CD4-positive, alpha-beta memory T cell (primary cell): Measurements from ENCODE around the gene TNNI2. TPM values are rescaled to one million over a fixed set of nuclear protein-coding genes. Genes with fewer than 3 reads are reported as not detected.
"Not testable (repeated sequence)": the region's sequence is repeated elsewhere in the genome, so short reads cannot be mapped to it uniquely, and the experiment has no call there.

ENCODE experiments used
- CTCF ChIA-PET: fragments of 350-600 bp; sonication (Branson Sonifier 250); formaldehyde crosslinking; loops from one replicate; lab custom pipeline; 2021; ENCODE audit warnings: inconsistent platforms; ENCODE audit not compliant: partially characterized antibody; lab: Charles Lee
- POLR2A ChIA-PET: fragments of 350-600 bp; sonication (Branson Sonifier 250); formaldehyde crosslinking; loops from one replicate; lab custom pipeline; 2021; ENCODE audit not compliant: partially characterized antibody; lab: Charles Lee
- DNase-seq, 5 donors: peaks; one replicate each; pipeline versions ENCODE4 v3.0.0 to v3.0.0-alpha.2; 2020 to 2022; ENCODE audit warnings: mixed read lengths in 1 of 5
- H3K27ac ChIP-seq: one replicate; pipeline ENCODE4 v1.7.0; 2013; ENCODE audit warnings: low read depth, low read length
- H3K27me3 ChIP-seq: 2 replicates; pipeline ENCODE4 v1.7.0; 2013; ENCODE audit warnings: mild to moderate bottlenecking, low read length, moderate library complexity; ENCODE audit not compliant: insufficient read depth
- H3K36me3 ChIP-seq: 2 replicates; pipeline ENCODE4 v1.7.0; 2013; ENCODE audit warnings: mild to moderate bottlenecking, low read length, moderate library complexity; ENCODE audit not compliant: insufficient read depth
- H3K4me1 ChIP-seq: 2 replicates; pipeline ENCODE4 v1.7.0; 2013; ENCODE audit warnings: mild to moderate bottlenecking, low read length, moderate library complexity; ENCODE audit not compliant: insufficient read depth
- H3K4me3 ChIP-seq, 2 donors: one replicate each; pipeline ENCODE4 v1.7.0; 2013; ENCODE audit warnings: low read length in 2 of 2, mild to moderate bottlenecking in 1 of 2
- H3K9me3 ChIP-seq, 2 donors: one replicate each; pipeline ENCODE4 v1.7.0; 2013; ENCODE audit warnings: low read length in 2 of 2, control low read depth in 1 of 2; ENCODE audit not compliant: control insufficient read depth in 1 of 2
- H3K27ac Mint-ChIP-seq, 7 donors: one replicate each; pipeline ENCODE4 v1.8.0; 2020 to 2021; ENCODE audit warnings: mixed read lengths in 7 of 7, mild to moderate bottlenecking in 6 of 7, inconsistent platforms in 3 of 7, moderate library complexity in 3 of 7
- H3K27me3 Mint-ChIP-seq, 2 donors: one replicate each; pipeline ENCODE4 v1.8.0; 2020 to 2021; ENCODE audit warnings: mixed read lengths in 2 of 2
- H3K36me3 Mint-ChIP-seq, 2 donors: one replicate each; pipeline ENCODE4 v1.8.0; 2020 to 2021; ENCODE audit warnings: mixed read lengths in 2 of 2, inconsistent platforms in 1 of 2, mild to moderate bottlenecking in 1 of 2
- H3K4me1 Mint-ChIP-seq, 4 donors: one replicate each; pipeline ENCODE4 v1.8.0; 2020 to 2021; ENCODE audit warnings: mixed read lengths in 4 of 4, mild to moderate bottlenecking in 1 of 4
- H3K4me3 Mint-ChIP-seq, 8 donors: one replicate each; pipeline ENCODE4 v1.8.0; 2020 to 2021; ENCODE audit warnings: mixed read lengths in 8 of 8, mild to moderate bottlenecking in 7 of 8, moderate library complexity in 6 of 8, inconsistent platforms in 3 of 8
- H3K9me3 Mint-ChIP-seq, 8 donors: one replicate each; pipeline ENCODE4 v1.8.0; 2020 to 2021; ENCODE audit warnings: mixed read lengths in 8 of 8, mild to moderate bottlenecking in 5 of 8, inconsistent platforms in 3 of 8, moderate library complexity in 1 of 8
- intact Hi-C: fragments of 100-400 bp; cut with micrococcal nuclease; formaldehyde crosslinking; loops from one replicate; pipeline ENCODE4 v1.15.1; 2023
- polyA plus RNA-seq, 2 donors: library from polyadenylated mRNA; unstranded; fragments of 300-500 nt; fragmentation: Illumina TruSeq; gene quantifications; one replicate each; pipeline ENCODE4 v1.2.3, GENCODE V29; 2021
- total RNA-seq, 2 experiments: library from RNA; stranded (reverse); gene quantifications; one replicate each; pipeline ENCODE4 v1.2.3, GENCODE V29; 2021

TNNI2 gene
- total and polyA plus RNA-seq, 4 experiments from 2014 or later, result not detected

DNA sequence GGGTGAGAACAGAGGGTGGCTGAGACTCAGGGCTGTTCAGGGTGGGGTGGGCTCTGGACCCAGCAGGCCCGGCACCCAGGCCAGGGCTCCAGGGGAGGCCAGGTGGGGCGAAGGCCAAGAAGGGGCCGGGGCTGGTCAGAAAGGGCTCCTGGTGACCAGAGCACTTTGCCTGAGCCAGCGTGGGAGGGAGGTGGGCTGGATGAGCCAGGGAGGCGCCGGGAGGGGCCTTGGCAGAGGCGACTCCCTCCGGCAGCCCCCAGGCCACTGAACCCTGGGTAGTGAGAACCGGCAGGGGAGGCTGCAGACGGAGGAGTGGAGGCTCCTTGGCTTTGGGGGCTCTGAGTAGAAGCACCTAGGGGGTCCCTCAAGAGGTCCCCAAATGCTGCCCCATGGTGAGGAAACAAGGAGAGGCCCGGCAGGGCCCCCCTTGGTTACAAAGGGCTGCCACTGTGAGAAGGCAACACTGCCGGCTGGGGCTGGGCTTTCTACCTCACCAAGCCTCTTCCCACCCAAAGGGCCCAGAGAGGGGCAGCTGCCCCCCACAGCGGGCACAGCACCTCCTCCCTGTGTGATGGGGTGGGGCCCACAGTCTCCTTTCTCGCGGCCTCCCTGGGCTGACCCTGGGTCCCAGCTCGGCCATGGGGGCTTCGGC is 35.8 kb downstream of the TNNI2 start:
- intact Hi-C loops, H3K4me3 ChIP-seq, H3K27ac ChIP-seq, H3K36me3 Mint-ChIP-seq, H3K9me3 ChIP-seq, H3K27me3 ChIP-seq, H3K4me3 Mint-ChIP-seq, H3K36me3 ChIP-seq, H3K27me3 Mint-ChIP-seq, H3K27ac Mint-ChIP-seq, H3K9me3 Mint-ChIP-seq: not testable (repeated sequence)
- DNase-seq, result peak in 1 of 5 donors; percentile 32
- peaks cover 20 to 45% (median 34%) of the 10 kb centered on the region in 4 donors for H3K4me1 Mint-ChIP-seq
- ChIA-PET POLR2A (interaction anchor here (0.6 to 12.3 kb wide), 3 partner anchors 23 to 277 kb away, joined by 3 to 189 read pairs (median 3); partner anchors contain the start of gene LSP1), CTCF (interaction anchor here (2.5 kb wide), 1 partner anchor 21 kb away, joined by 7 read pairs; the partner anchor contains the start of gene LSP1)
- H3K4me1 ChIP-seq, result peaks cover 32% of the 10 kb centered on the region

DNA sequence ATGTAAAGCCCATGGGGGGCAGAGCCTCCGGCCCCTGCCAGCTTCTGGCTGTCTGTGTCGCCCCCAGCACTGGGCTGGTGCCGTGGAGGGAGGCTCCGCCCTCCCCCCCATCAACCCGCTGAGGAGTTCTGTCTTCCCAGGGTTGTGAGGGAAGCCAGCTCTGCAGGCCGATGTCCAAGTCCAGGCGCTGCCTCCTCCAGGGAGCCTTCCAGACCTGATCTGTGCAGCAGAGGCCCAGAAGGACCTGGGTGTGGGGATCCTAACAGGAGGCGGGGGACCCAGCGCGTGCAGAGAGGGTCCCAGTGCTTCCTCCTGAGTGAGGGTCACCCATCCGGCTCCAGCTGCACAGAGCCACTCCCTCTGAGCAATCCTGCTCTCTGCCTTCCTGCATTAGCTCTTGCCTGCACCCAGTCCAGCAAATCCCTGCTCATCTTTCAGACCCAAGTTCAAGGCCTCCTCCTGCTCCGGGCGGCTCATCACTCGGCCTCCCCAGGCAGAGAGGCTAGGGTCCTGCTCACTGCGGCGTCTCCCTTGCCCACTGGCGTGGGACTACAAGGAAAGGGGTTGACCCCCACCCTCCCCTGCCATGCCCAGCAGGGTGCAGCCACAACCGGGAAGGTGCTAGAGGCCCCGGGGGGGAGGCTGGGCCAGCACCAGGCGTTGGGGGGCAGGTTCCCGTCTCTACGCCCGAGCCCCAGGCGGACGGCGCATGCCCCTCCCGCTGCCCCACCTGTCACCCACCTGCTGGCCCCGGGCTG is 36.5 kb downstream of the TNNI2 start:
- intact Hi-C loops, result no loop called here
- Mint-ChIP-seq H3K4me3 (no peak overlapping the region), H3K4me1 (peaks cover 18 to 43% (median 31%) of the 10 kb centered on the region in 4 donors), H3K27ac (peak overlapping the region in 5 of 7 donors; percentile 18 to 85 (median 73)), H3K9me3 (peaks cover 0 to 1% (median 0%) of the 10 kb centered on the region in 8 donors), H3K27me3 (no peaks in the 10 kb centered on the region), H3K36me3 (peaks cover 0 to 10% of the 10 kb centered on the region in 2 donors)
- DNase-seq, result peak in 1 of 5 donors; percentile 24
- Histone ChIP-seq H3K27me3 (no peaks in the 10 kb centered on the region), H3K27ac (no peak overlapping the region), H3K9me3 (no peaks in the 10 kb centered on the region), H3K4me1 (peaks cover 30% of the 10 kb centered on the region), H3K36me3 (no peaks in the 10 kb centered on the region), H3K4me3 (no peak overlapping the region)
- ChIA-PET CTCF (interaction anchor here (1.6 to 2.5 kb wide), 2 partner anchors 22 to 181 kb away, joined by 4 to 7 read pairs; partner anchors contain the start of gene LSP1), POLR2A (interaction anchor here (0.6 to 12.3 kb wide), 3 partner anchors 24 to 276 kb away, joined by 3 to 189 read pairs (median 3); partner anchors contain the start of gene LSP1)

DNA sequence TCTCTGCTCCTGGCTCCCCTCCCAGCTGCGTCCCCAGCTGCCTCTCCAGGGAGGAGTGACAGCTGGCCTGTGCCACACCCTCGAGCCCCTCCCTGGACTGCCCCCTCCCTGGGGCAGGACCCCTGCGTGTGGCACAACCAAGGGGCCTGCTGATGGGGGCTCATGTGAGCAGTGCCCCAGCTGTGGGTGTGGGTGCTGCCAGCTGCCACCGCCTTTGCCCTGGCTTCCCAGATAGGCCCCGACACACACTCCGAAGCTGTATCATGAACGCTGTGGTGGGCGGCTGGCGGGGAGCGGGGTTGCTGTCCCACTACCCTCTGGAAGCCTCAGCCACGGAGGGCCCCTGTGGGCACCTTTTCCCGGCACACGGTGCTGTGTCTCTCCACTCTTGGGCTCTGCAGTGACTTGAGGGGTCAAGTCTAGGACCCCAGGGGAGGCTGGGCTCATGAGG is 37.1 kb downstream of the TNNI2 start:
- H3K9me3 Mint-ChIP-seq, H3K36me3 ChIP-seq, H3K4me3 ChIP-seq, H3K27me3 ChIP-seq, H3K4me3 Mint-ChIP-seq, intact Hi-C loops, H3K36me3 Mint-ChIP-seq, H3K27ac ChIP-seq, H3K27me3 Mint-ChIP-seq, H3K9me3 ChIP-seq: not testable (repeated sequence)
- DNase-seq, result peak in 1 of 5 donors; percentile 8
- ChIA-PET CTCF (interaction anchor here (1.1 to 2.5 kb wide), 4 partner anchors 9 to 182 kb away, joined by 3 to 7 read pairs (median 4); partner anchors contain the start of gene LSP1), POLR2A (interaction anchor here (1.0 to 12.3 kb wide), 4 partner anchors 14 to 41 kb away, joined by 3 to 189 read pairs (median 7); partner anchors contain the start of gene LSP1)
- Mint-ChIP-seq H3K27ac (peak overlapping the region in 2 of 7 donors; percentile 35 to 42), H3K4me1 (peaks cover 13 to 41% (median 28%) of the 10 kb centered on the region in 4 donors)
- H3K4me1 ChIP-seq, result peaks cover 24% of the 10 kb centered on the region

- Mint-ChIP-seq H3K4me3 (no peak overlapping the region), H3K27ac (peak overlapping the region in 1 of 7 donors; percentile 35), H3K36me3 (peaks cover 0 to 12% of the 10 kb centered on the region in 2 donors), H3K27me3 (no peaks in the 10 kb centered on the region), H3K4me1 (peaks cover 9 to 37% (median 25%) of the 10 kb centered on the region in 4 donors), H3K9me3 (peaks cover 0 to 1% (median 0%) of the 10 kb centered on the region in 8 donors)
- H3K27me3 ChIP-seq, result no peaks in the 10 kb centered on the region
- POLR2A ChIA-PET, result interaction anchor here (1.0 to 12.3 kb wide), 3 partner anchors 13 to 36 kb away, joined by 3 to 189 read pairs (median 11); partner anchors contain the start of gene LSP1
- CTCF ChIA-PET, result interaction anchor here (1.0 to 2.5 kb wide), 5 partner anchors 9 to 223 kb away, joined by 3 to 7 read pairs (median 3); partner anchors contain the start of gene LSP1
- no peaks in the 10 kb centered on the region for H3K9me3 ChIP-seq
- intact Hi-C loops, result no loop called here
- H3K36me3 ChIP-seq, result no peaks in the 10 kb centered on the region
- peak in 1 of 5 donors; percentile 30 for DNase-seq
- H3K4me3 ChIP-seq, result no peak overlapping the region
- peaks cover 18% of the 10 kb centered on the region for H3K4me1 ChIP-seq
- H3K27ac ChIP-seq, result no peak overlapping the region
Observed at GRCh38 chr11:1876361-1877063, 37.7 kb downstream of the TNNI2 start.

GRCh38 chr11:1877211-1878136 is 38.7 kb downstream of the TNNI2 start:
- Mint-ChIP-seq H3K9me3 (peaks cover 0 to 1% (median 0%) of the 10 kb centered on the region in 8 donors), H3K36me3 (peaks cover 0 to 16% of the 10 kb centered on the region in 2 donors), H3K27me3 (no peaks in the 10 kb centered on the region), H3K4me3 (no peak overlapping the region), H3K4me1 (peaks cover 7 to 28% (median 19%) of the 10 kb centered on the region in 4 donors), H3K27ac (peak overlapping the region in 3 of 7 donors; percentile 35 to 64 (median 36))
- no peaks in the 10 kb centered on the region for H3K27me3 ChIP-seq
- no peaks in the 10 kb centered on the region for H3K36me3 ChIP-seq
- POLR2A ChIA-PET, result interaction anchor here (0.7 to 12.3 kb wide), 3 partner anchors 13 to 26 kb away, joined by 3 to 189 read pairs (median 11); partner anchors contain the start of gene LSP1
- H3K27ac ChIP-seq, result no peak overlapping the region
- H3K4me3 ChIP-seq, result no peak overlapping the region
- no peaks in the 10 kb centered on the region for H3K9me3 ChIP-seq
- H3K4me1 ChIP-seq, result peaks cover 16% of the 10 kb centered on the region
- CTCF ChIA-PET, result interaction anchor here (1.0 to 2.5 kb wide), 3 partner anchors 10 to 224 kb away, joined by 3 to 7 read pairs (median 3); partner anchors contain the start of gene LSP1
- intact Hi-C loops, result no loop called here
- DNase-seq, result peak in 1 of 5 donors; percentile 27
